Stomach smooth muscle (tissue), 2 donors: ENCODE data around the gene ACHE.
"Not testable (repeated sequence)": the region's sequence is repeated elsewhere in the genome, so short reads cannot be mapped to it uniquely, and the experiment has no call there.

Experiments used
- H3K27ac ChIP-seq: one replicate; pipeline ENCODE4 v1.7.0; 2013; ENCODE audit warnings: mild to moderate bottlenecking, low read length, inconsistent platforms
- H3K27me3 ChIP-seq, 2 donors: one replicate each; pipeline ENCODE4 v1.7.0; 2013; ENCODE audit warnings: low read length in 2 of 2; ENCODE audit not compliant: insufficient read depth in 2 of 2, control insufficient read depth in 1 of 2
- H3K36me3 ChIP-seq, 2 donors: one replicate each; pipeline ENCODE4 v1.7.0; 2013; ENCODE audit warnings: low read length in 2 of 2; ENCODE audit not compliant: control insufficient read depth in 2 of 2, insufficient read depth in 2 of 2
- H3K4me1 ChIP-seq: one replicate; pipeline ENCODE4 v1.7.0; 2013; ENCODE audit warnings: low read length; ENCODE audit not compliant: control insufficient read depth, insufficient read depth
- H3K4me3 ChIP-seq, 2 donors: one replicate each; pipeline ENCODE4 v1.7.0; 2013; ENCODE audit warnings: low read length in 2 of 2
- H3K9ac ChIP-seq, 2 donors: one replicate each; pipeline ENCODE4 v1.7.0; 2013; ENCODE audit warnings: low read length in 2 of 2, mild to moderate bottlenecking in 1 of 2
- H3K9me3 ChIP-seq, 2 donors: one replicate each; pipeline ENCODE4 v1.7.0; 2013; ENCODE audit warnings: low read length in 2 of 2; ENCODE audit not compliant: control insufficient read depth in 2 of 2
- donor health status: healthy.
- donor health status: Pancreatic carcinoma.

Gene ACHE

GRCh38 chr7:100856871-100857282 lies 38.8 kb downstream of the ACHE start:
- no peaks in the 10 kb centered on the region for H3K9me3 ChIP-seq
- H3K4me3 ChIP-seq, result no peak overlapping the region
- H3K27me3 ChIP-seq, result no peaks in the 10 kb centered on the region
- H3K36me3 ChIP-seq, result peaks cover 5 to 21% of the 10 kb centered on the region in 2 donors
- no peak overlapping the region for H3K27ac ChIP-seq
- peaks cover 12% of the 10 kb centered on the region for H3K4me1 ChIP-seq
- no peak overlapping the region for H3K9ac ChIP-seq

- H3K9me3 ChIP-seq, result no peaks in the 10 kb centered on the region
- H3K4me3 ChIP-seq, result no peak overlapping the region
- H3K9ac ChIP-seq, result no peak overlapping the region
- peaks cover 14% of the 10 kb centered on the region for H3K4me1 ChIP-seq
- no peaks in the 10 kb centered on the region for H3K27me3 ChIP-seq
- peaks cover 5 to 12% of the 10 kb centered on the region in 2 donors for H3K36me3 ChIP-seq
- no peak overlapping the region for H3K27ac ChIP-seq
Measured at GRCh38 chr7:100855515-100855914, 40.2 kb downstream of the ACHE start.

DNA sequence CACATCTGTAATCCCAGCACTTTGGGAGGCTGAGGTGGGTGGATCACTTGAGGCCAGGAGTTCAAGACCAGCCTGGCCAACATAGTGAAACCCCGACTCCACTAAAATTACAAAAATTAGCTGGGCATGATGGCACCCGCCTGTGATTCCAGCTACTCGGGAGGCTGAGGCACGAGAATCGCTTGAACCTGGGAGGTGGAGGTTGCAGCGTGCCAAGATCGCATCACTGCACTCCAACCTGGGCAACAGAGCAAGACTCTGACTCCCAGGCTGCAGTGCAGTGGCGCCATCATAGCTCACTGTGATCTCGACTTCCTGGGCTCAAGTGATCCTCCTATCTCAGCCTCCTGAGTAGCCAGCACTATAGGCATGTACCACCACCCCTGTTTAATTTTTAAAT lies 40.8 kb downstream of the ACHE start:
- not testable (repeated sequence) for H3K9ac ChIP-seq, H3K36me3 ChIP-seq, H3K27ac ChIP-seq, H3K9me3 ChIP-seq, H3K27me3 ChIP-seq, H3K4me3 ChIP-seq
- peaks cover 14% of the 10 kb centered on the region for H3K4me1 ChIP-seq

GRCh38 chr7:100854146-100854895 lies 41.4 kb downstream of the ACHE start:
- peaks cover 4 to 5% of the 10 kb centered on the region in 2 donors for H3K36me3 ChIP-seq
- no peak overlapping the region for H3K9ac ChIP-seq
- H3K27me3 ChIP-seq, result no peaks in the 10 kb centered on the region
- no peak overlapping the region for H3K27ac ChIP-seq
- no peaks in the 10 kb centered on the region for H3K9me3 ChIP-seq
- H3K4me1 ChIP-seq, result peaks cover 14% of the 10 kb centered on the region
- H3K4me3 ChIP-seq, result no peak overlapping the region

DNA sequence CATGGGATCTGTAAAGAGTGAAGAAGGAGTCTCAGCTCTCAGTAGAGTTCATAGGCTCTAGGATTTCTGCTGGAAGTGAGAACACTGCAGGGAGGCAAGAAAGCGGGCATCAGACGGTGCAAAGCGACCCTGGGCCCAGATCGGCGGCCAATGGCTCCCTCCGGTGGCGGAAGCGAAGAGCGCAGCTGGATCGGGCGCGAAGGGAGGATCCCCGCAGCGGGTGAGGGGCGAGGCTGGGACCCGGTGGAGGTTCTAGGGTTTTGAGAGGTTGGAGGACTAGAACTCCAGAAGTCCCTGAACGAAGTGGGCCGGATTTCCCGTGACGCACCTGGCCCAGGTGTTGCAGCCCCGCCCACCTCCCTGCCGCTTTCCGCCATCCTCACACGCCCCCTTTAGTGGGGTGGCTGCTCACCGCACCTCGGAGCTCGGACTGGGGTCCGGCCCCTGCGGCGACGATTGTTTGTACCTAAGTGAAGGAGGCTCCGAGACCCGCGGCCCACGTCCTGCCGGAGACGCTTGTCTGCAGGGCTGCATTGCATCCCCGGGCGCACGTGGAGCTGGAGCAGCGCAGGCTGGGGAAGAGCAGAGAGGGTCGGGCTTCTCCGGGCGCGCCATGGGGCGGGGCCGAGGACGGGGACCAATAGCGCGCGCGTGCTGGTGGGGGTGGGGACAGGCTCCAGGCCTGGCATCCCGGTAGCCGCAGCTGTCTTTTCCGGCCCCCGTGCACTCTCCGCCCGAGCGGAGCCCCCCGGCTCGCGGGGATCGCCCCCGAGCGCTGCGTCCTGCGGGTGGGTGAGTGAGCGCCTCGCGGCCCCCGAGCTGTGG lies 43.4 kb downstream of the ACHE start, which contains the start of gene SLC12A9:
Gene SLC12A9 (plus strand): TSS at position 666 of the 825 bp plus-strand sequence. CDS start 1,485 bp downstream, outside the sequence.
- H3K36me3 ChIP-seq, result peaks cover 0 to 5% of the 10 kb centered on the region in 2 donors
- H3K4me1 ChIP-seq, result peaks cover 14% of the 10 kb centered on the region
- peak within 1 kb of the TSS; percentile 31 for H3K27ac ChIP-seq
- H3K9ac ChIP-seq, result peak within 1 kb of the TSS; percentile 62 to 68
- no peaks in the 10 kb centered on the region for H3K9me3 ChIP-seq
- peak within 1 kb of the TSS; percentile 74 to 82 for H3K4me3 ChIP-seq
- no peaks in the 10 kb centered on the region for H3K27me3 ChIP-seq

DNA sequence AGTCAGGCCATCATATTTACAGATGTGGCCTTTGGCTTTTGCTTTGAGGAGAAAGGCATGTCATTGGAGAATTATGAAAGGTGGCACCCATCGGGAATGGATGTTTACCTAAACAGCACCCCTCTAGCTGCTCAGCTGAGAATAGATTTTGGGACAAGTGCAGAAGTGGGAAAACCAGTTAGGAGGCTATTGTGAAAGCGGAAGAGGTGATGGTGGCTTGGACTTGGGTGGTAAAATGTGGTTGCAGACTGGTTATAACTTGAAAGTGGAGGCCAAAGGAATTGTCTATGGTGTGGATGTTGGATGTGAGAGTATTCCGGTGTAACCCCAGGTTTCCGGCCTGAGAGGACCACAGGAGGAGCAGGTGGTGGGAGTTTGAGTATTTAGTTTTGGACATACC lies 48.3 kb downstream of the ACHE start:
- Histone ChIP-seq H3K9me3 (no peaks in the 10 kb centered on the region), H3K9ac (no peak overlapping the region), H3K27me3 (no peaks in the 10 kb centered on the region), H3K4me1 (peaks cover 7% of the 10 kb centered on the region), H3K36me3 (no peaks in the 10 kb centered on the region), H3K4me3 (no peak overlapping the region), H3K27ac (no peak overlapping the region)

- Histone ChIP-seq H3K9me3 (no peaks in the 10 kb centered on the region), H3K4me3 (no peak overlapping the region), H3K36me3 (no peaks in the 10 kb centered on the region), H3K27me3 (no peaks in the 10 kb centered on the region), H3K9ac (no peak overlapping the region), H3K4me1 (peaks cover 3% of the 10 kb centered on the region), H3K27ac (no peak overlapping the region)
Measured at GRCh38 chr7:100840470-100841100, 55.1 kb downstream of the ACHE start.
